Psoas muscle (tissue), 8 donors: Measurements from ENCODE around the gene NCAM1. TPM values are rescaled to one million over a fixed set of nuclear protein-coding genes. Genes with fewer than 3 reads are reported as not detected.
A peak's percentile ranks its signal among the peaks of the same experiment; 100 is the strongest.

Experiments
- ATAC-seq, 4 donors: fragments of 200-7000 bp; cut with Tn5 transposase; one replicate each; pipeline ENCODE4 v1.9.1; 2020; ENCODE audit warnings: moderate library complexity in 3 of 4, mild to moderate bottlenecking in 2 of 4
- DNase-seq, 2 donors: peaks; one replicate each; pipeline ENCODE4 v3.0.0-alpha.2; 2020
- H3K27ac ChIP-seq: fragments of 200-600 bp; one replicate; pipeline ENCODE4 v1.8.0; 2022
- H3K27me3 ChIP-seq, 3 donors: fragments of 200-600 bp in 1 of 3; one replicate each; pipeline versions ENCODE4 v1.6.1 to v1.8.0; 2013 to 2022; ENCODE audit warnings: low read length in 2 of 3, mild to moderate bottlenecking in 2 of 3, moderate library complexity in 1 of 3; ENCODE audit not compliant: insufficient read depth in 3 of 3
- H3K36me3 ChIP-seq, 2 donors: fragments of 200-600 bp in 1 of 2; one replicate each; pipeline versions ENCODE4 v1.6.1 to v1.8.0; 2013 to 2022; ENCODE audit warnings: low read depth in 1 of 2, mild to moderate bottlenecking in 1 of 2, moderate library complexity in 1 of 2; ENCODE audit not compliant: insufficient read depth in 1 of 2
- H3K4me1 ChIP-seq: fragments of 200-600 bp; one replicate; pipeline ENCODE4 v1.8.0; 2022
- H3K4me3 ChIP-seq: fragments of 200-600 bp; one replicate; pipeline ENCODE4 v1.8.0; 2022; ENCODE audit warnings: mild to moderate bottlenecking
- H3K9me3 ChIP-seq: fragments of 200-600 bp; one replicate; pipeline ENCODE4 v1.8.0; 2022
- WGBS, 3 donors: extraction: QIAGEN DNeasy Blood & Tissue Kit; methylation state at CpG; one replicate each; pipeline versions ENCODE4 v1.1.6 to v1.1.7; 2013; 5-methylcytosine and 5-hydroxymethylcytosine counted together
- intact Hi-C, 2 donors: fragments of 100-400 bp; cut with DNase I; formaldehyde crosslinking; loops; one replicate each; pipeline versions ENCODE4 v1.11.0 to v1.14.2; 2022
- polyA plus RNA-seq, 3 donors: library from polyadenylated mRNA; stranded (reverse); fragments of 200-250 nt; gene quantifications; one replicate each; pipeline ENCODE4 v1.2.3, GENCODE V29; 2013
- total RNA-seq, 4 donors: library from RNA; stranded (reverse); fragmentation: NEBNext Ultra II Directional in 2 of 4; extraction: Animal tissue kit (Norgen Biotek cat#: 25700) in 2 of 4; gene quantifications; one replicate each; pipeline versions ENCODE4 v1.2.1 to v1.2.4, GENCODE V29; 2021 to 2023
- TF ChIP-seq, protein P1 (sequence below): fragments of 200-600 bp; IDR thresholded peaks from one replicate; pipeline ENCODE4 v1.8.0; 2022; ENCODE audit warnings: antibody characterized with exemption
- donor health status: healthy with polysubstance abuse.
- donor health status: DM: no; HTN: no; CAD: no; lungs with moderate emphysema.
- donor health status: Bipolar disorder and iron deficiency.
- donor health status: healthy.
- donor health status: DM: yes; HTN: yes; CAD: no.
- donor health status: DM: no; HTN: no; CAD: no.
- donor health status: DM: no; HTN: no; CAD: no.
- donor health status: DM: yes; HTN: yes; CAD: no.

NCAM1 gene
- total and polyA plus RNA-seq, 7 donors, result 1.3 to 50.3 (median 3.0) TPM

DNA sequence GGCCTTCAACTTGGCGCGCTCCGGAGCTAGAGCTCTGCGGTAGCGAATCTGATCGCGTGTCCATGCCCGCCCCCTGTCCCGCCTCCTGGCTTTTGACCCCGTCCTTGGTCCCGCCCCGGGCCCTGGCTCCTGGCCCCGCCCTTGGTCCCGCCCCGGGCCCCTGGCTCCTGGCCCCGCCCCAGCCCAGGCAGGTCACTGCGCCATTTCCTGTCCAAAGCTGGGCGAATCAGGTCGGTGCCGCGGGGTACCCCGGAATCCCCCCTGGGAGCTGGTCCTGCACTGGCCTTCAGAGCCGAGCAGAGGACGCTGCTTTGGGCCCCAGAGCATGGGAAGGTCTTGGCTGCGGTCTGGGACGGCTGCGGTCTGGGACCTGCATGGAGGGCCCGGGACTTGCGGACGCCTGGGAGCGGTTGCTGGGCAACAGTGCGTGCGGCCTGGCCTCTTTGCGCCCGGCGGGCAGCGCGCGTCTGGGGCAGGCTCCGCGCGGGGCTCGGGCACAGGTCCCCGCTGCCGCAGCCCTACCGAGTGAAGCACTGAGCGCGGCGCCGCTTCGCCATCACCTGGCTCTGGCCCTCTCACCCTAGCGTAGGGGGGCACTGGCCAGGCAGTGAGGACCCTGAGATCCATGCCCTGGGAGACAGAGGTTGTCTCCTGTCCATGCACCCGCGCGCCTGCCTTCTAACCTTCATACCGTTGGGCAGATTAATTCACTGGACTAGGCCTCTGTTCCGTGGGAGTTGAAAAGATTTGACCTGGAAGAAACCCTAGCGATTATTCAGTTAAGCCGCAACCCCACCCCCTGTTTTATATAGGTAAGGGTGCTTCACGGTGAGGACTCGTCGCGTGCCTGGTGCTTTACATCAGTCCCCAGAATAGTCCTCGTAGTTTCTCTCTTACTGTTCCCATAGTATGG is 353.4 kb downstream of the NCAM1 start, which contains the start of gene TTC12:
Gene TTC12 (plus strand): TSS at position 195 of the 913 bp plus-strand sequence. CDS start 1,675 bp downstream, outside the sequence.
- Histone ChIP-seq H3K27ac (peak within 1 kb of the TSS; percentile 91), H3K27me3 (no peaks in the 10 kb centered on the region), H3K36me3 (peaks cover 0 to 37% of the 10 kb centered on the region in 2 donors), H3K9me3 (no peaks in the 10 kb centered on the region), H3K4me1 (peaks cover 18% of the 10 kb centered on the region), H3K4me3 (peak within 1 kb of the TSS; percentile 91)
- 3 to 8% (median 4%) methylated on average over 34 to 64 of the region's 64 CpGs for WGBS, 3 donors
- DNase-seq, result peak; percentile 94 to 98
- TF ChIP-seq, protein P1, sequence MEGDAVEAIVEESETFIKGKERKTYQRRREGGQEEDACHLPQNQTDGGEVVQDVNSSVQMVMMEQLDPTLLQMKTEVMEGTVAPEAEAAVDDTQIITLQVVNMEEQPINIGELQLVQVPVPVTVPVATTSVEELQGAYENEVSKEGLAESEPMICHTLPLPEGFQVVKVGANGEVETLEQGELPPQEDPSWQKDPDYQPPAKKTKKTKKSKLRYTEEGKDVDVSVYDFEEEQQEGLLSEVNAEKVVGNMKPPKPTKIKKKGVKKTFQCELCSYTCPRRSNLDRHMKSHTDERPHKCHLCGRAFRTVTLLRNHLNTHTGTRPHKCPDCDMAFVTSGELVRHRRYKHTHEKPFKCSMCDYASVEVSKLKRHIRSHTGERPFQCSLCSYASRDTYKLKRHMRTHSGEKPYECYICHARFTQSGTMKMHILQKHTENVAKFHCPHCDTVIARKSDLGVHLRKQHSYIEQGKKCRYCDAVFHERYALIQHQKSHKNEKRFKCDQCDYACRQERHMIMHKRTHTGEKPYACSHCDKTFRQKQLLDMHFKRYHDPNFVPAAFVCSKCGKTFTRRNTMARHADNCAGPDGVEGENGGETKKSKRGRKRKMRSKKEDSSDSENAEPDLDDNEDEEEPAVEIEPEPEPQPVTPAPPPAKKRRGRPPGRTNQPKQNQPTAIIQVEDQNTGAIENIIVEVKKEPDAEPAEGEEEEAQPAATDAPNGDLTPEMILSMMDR, result no peak
- intact Hi-C loops, result loop anchor here in 1 of 2 donors (10.0 kb wide), 1 partner anchor 480 kb away; no protein-coding TSS in a partner anchor
- peak; percentile 100 for ATAC-seq

DNA sequence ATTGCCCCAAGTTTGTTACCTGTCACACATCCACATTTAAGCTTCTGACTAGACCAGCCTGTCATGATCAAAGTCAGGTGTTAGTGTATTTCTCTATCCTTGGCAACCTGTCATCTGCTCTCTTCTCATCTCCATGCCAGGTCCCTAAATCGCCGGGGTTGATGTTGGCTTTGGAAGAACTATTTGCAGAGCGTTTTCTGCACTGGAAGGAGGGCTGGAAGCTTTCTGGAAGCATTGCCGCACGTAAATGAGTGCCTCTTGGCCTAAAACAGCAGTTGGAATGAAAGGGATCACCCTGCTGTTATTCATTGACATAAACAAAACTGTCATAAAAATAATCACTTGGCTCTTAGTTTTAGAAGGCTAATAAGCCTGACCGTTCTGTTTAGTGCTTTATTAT is 354.6 kb downstream of the NCAM1 start:
- H3K27ac ChIP-seq, result peak overlapping the region; percentile 91
- no peak for ATAC-seq
- intact Hi-C loops, result loop anchor here in 1 of 2 donors (10.0 kb wide), 1 partner anchor 479 kb away; no protein-coding TSS in a partner anchor

DNA sequence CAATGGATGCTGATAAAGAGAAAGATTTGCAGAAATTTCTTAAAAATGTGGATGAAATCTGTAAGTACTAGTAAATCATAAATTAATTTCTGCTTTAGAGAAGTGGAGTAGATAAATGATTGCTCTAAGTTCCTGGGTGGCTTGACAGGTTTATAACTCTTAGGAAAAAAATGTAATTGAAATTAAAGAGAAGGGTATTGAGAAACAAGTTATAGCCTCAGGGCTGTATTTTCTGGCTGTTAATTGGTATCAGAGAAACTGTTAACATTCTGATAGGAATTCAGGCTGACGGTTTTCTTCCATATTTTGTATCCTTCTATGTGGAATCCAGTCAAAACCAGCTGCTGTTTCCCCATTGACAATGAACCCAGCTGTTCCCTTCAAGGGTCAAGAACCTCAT is 355.0 kb downstream of the NCAM1 start:
- TF ChIP-seq, protein P1, result no peak
- no peak overlapping the region for H3K4me3 ChIP-seq
- H3K27ac ChIP-seq, result no peak overlapping the region
- H3K9me3 ChIP-seq, result no peaks in the 10 kb centered on the region
- ATAC-seq (no peak), DNase-seq (no peak)
- H3K27me3 ChIP-seq, result no peaks in the 10 kb centered on the region
- intact Hi-C loops, result loop anchor here in 1 of 2 donors (10.0 kb wide), 1 partner anchor 479 kb away; no protein-coding TSS in a partner anchor
- 76 to 90% (median 83%) methylated on average over 1 of the region's 1 CpG for WGBS, 3 donors
- H3K36me3 ChIP-seq, result peaks cover 0 to 41% of the 10 kb centered on the region in 2 donors
- H3K4me1 ChIP-seq, result peaks cover 18% of the 10 kb centered on the region

More for the DNA sequence above, 354.6 kb downstream of the NCAM1 start:
- Histone ChIP-seq H3K27me3 (no peaks in the 10 kb centered on the region), H3K9me3 (no peaks in the 10 kb centered on the region), H3K4me1 (peaks cover 18% of the 10 kb centered on the region), H3K36me3 (peaks cover 0 to 41% of the 10 kb centered on the region in 2 donors), H3K4me3 (no peak overlapping the region)
- 44 to 56% (median 47%) methylated on average over 6 of the region's 6 CpGs for WGBS, 3 donors
- TF ChIP-seq, protein P1, result no peak
- no peak for DNase-seq

DNA sequence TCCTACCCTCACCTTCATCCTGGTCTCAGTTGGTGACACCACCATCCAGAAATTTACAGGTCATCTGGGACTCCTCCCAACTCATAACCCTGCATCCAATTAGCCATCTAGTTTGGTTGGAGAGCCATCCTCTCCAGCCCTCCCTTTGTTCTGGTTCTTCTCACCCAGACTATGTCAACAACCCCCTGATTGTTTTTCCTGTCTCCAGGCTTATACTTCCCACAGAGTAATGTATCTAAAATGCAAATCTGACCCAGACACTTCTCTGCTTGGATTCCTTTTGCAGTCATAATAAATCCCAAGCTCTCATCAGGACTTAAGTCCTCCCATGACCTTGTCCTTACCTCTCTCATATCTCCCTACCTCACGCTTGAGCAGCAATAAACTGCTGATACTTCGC is 356.1 kb downstream of the NCAM1 start:
- no peak for ATAC-seq
- Histone ChIP-seq H3K4me1 (peaks cover 18% of the 10 kb centered on the region), H3K27me3 (no peaks in the 10 kb centered on the region), H3K27ac (no peak overlapping the region), H3K9me3 (no peaks in the 10 kb centered on the region), H3K36me3 (peaks cover 0 to 41% of the 10 kb centered on the region in 2 donors), H3K4me3 (no peak overlapping the region)
- WGBS, 3 donors, result 73 to 98% (median 85%) methylated on average over 2 of the region's 2 CpGs
- intact Hi-C loops, result loop anchor here in 1 of 2 donors (10.0 kb wide), 1 partner anchor 477 kb away; no protein-coding TSS in a partner anchor
- TF ChIP-seq, protein P1, result no peak
- DNase-seq, result no peak
